Activated CD8-positive, alpha-beta memory T cell treated with anti-CD3 and anti-CD28 coated beads for 36 hours (primary cell): ENCODE results near the gene TRMT10C. TPM values are rescaled to one million over a fixed set of nuclear protein-coding genes. Genes with fewer than 3 reads are reported as not detected.
"Not testable (repeated sequence)": the region's sequence is repeated elsewhere in the genome, so short reads cannot be mapped to it uniquely, and the experiment has no call there.

Experiments
- CTCF ChIA-PET: fragments of 350-600 bp; sonication (Branson Sonifier 250); formaldehyde crosslinking; loops from one replicate; lab custom pipeline; 2021; ENCODE audit warnings: antibody characterized with exemption; lab: Charles Lee
- POLR2A ChIA-PET: fragments of 350-600 bp; sonication (Branson Sonifier 250); formaldehyde crosslinking; loops from one replicate; lab custom pipeline; 2021; ENCODE audit warnings: antibody characterized with exemption; lab: Charles Lee
- total RNA-seq, 2 experiments: library from RNA; stranded (reverse); gene quantifications; one replicate each; pipeline ENCODE4 v1.2.3, GENCODE V29; 2021

The TRMT10C gene
- total RNA-seq, 2 experiments from 2014 or later: 72.4 to 74.6 TPM

DNA sequence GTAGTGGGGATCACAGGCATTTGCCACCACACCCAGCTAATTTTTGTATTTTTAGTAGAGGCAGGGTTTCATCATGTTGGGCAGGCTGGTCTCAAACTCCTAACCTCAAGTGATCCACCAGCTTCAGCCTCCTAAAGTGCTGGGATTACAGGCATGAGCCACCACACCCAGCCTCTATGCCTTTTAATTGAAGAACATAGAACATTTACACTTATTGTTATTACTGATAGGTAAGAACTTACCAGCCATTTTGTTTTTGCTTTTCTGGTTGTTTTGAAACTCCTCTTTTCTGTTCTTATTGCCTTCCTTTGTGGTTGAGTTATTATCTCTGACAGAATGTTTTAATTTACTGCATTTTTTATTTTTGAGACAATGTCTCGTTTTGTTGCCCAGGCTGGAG, 41.5 kb downstream of the TRMT10C start:
- ChIA-PET CTCF (no interaction called here), POLR2A (no interaction called here)

DNA sequence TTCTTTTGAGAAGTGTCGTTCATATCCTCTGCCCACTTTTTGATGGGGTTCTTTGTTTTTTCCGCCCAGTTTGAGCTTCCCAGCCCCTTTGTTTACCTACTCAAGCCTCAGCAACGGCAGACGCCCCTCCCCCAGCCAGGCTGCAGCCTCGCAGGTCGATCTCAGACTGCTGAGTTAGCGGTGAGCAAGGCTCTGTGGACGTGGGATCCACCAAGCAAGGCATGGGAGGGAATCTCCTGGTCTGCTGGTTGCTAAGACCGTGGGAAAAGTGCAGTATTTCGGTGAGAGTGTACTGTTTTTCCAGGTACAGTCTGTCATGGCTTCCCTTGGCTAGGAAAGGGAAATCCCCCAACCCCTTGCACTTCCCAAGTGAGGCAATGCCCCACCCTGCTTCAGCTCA, 43.7 kb downstream of the TRMT10C start:
- POLR2A ChIA-PET, CTCF ChIA-PET: not testable (repeated sequence)

DNA sequence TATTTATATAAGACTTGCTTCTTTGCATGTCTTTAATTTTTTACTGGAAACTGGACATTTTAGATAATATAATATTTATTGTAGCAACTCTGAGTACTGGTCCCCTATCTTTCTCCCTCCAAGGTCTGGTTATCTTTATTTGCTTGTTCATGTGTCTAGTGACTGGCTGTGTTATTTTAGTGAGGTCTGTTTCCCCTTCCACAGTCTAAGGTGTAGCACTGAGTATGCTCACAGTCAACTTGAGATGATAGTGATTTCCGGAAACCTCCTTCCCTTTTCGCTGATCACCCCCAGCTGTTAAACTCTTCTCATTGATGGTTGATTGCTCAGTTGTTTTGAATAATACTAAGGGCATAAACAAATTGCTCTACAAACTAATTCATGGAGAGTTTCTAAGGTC, 49.4 kb downstream of the TRMT10C start:
- CTCF ChIA-PET: no interaction called here
- POLR2A ChIA-PET: no interaction called here

DNA sequence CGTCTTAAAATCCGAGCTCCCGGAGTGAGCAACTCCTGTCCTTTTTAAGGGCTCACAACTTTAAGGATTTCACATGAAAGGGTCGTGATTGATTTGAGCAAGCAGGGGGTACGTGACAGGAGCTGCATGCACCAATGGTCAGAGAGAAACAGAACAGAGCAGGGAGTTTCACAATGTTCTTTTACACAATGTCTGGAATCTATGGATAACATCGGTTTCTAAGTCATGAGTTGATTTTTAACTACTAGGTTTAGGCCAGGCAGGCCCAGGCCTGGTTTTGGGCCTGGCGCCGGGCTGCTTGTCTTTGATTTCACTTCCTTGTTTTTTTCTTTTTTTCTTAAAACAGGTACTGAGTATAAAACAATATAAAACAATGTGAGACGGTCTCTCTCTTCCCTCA, 51.3 kb downstream of the TRMT10C start:
- CTCF ChIA-PET, POLR2A ChIA-PET: not testable (repeated sequence)

DNA sequence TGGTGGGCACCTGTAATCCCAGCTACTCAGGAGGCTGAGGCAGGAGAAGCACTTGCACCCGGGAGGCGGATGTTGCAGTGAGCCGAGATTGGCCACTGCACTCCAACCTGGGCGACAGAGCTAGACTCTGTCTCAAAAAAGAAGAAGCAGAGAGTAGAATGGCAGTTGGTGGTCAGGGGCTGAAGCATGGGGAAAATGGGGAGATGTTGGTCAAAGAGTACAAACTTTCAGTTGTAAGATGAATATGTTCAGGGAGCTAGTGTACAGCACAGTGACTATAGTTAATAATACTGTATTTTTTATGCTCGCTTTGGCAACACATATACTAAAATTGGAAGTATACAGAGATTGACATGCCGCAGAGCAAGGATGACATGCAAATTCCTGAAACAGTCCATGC, 53.9 kb downstream of the TRMT10C start:
- ChIA-PET POLR2A (interaction anchor here (0.6 kb wide), 1 partner anchor 61 kb away, joined by 3 read pairs; no protein-coding TSS in a partner anchor), CTCF (no interaction called here)

Other genes with a start within 250 kb of the TRMT10C start
- gene IMPG2, start 241.3 kb upstream of the TRMT10C start, total RNA-seq: under 1 TPM; 0.06 TPM
- gene SENP7, start 48.7 kb upstream of the TRMT10C start, total RNA-seq: 1 to 10 TPM; 8.6 to 9.3 TPM
- 100 to 1,000 TPM; 182 to 192 TPM for gene PCNP, start 12.3 kb downstream of the TRMT10C start, total RNA-seq
- gene ZBTB11, start 115.3 kb downstream of the TRMT10C start, total RNA-seq: 10 to 100 TPM; 27.1 to 29.8 TPM
- 1,000 to 10,000 TPM; 1,627 to 1,629 TPM for gene RPL24, start 124.8 kb downstream of the TRMT10C start, total RNA-seq
- 10 to 100 TPM; 18.5 to 22.3 TPM for gene CEP97, start 162.7 kb downstream of the TRMT10C start, total RNA-seq
- 10 to 100 TPM; 16.3 to 16.8 TPM for gene NXPE3, start 217.3 kb downstream of the TRMT10C start, total RNA-seq